GM12878 (cell line): Measurements from ENCODE around the gene DLX5. TPM values are rescaled to one million over a fixed set of nuclear protein-coding genes. Genes with fewer than 3 reads are reported as not detected.
A peak's percentile ranks its signal among the peaks of the same experiment; 100 is the strongest.
"Not testable (repeated sequence)": the region's sequence is repeated elsewhere in the genome, so short reads cannot be mapped to it uniquely, and the experiment has no call there.

Source experiments
- ATAC-seq: fragments of 200-7000 bp; cut with Tn5 transposase; 3 replicates; pipeline ENCODE4 v1.9.1; 2020; ENCODE audit warnings: mild to moderate bottlenecking, moderate library complexity
- BruUV-seq: library from RNA; stranded (reverse); fragments of 400-500 nt; replicated peaks from 2 replicates; lab custom pipeline; 2021; lab: Mats Ljungman, UMichigan
- CTCF ChIA-PET: fragments of 300-600 bp; sonication (Branson Sonifier 250); formaldehyde crosslinking; extraction: SDS; loops from one replicate; lab custom pipeline; 2021; ENCODE audit warnings: inconsistent platforms; lab: Yijun Ruan, JAX
- POLR2A ChIA-PET: fragments of 350-600 bp; formaldehyde crosslinking; extraction: SDS; loops from one replicate; lab custom pipeline; 2021; ENCODE audit warnings: inconsistent platforms; lab: Charles Lee
- RAD21 ChIA-PET: fragments of 300-600 bp; sonication (Branson Sonifier 250); formaldehyde crosslinking; loops from one replicate; lab custom pipeline; 2023; ENCODE audit warnings: antibody characterized with exemption; ENCODE audit not compliant: unreplicated experiment; lab: Charles Lee
- SMC1A ChIA-PET: fragments of 300-600 bp; sonication (Branson Sonifier 250); formaldehyde crosslinking; loops from one replicate; lab custom pipeline; 2023; ENCODE audit not compliant: unreplicated experiment, uncharacterized antibody; lab: Charles Lee
- DNase-seq: peaks from one replicate; pipeline ENCODE4 v3.0.0-alpha.2; 2011; ENCODE audit warnings: low read depth, low spot score
- FAIRE-seq: peaks from 3 replicates; lab custom pipeline; 2011; peaks lifted over from hg19 to GRCh38; lab: Jason Lieb, UNC
- H2AFZ ChIP-seq: 2 replicates; pipeline ENCODE4 v1.6.0; 2011; ENCODE audit warnings: low read depth, low read length, control low read depth; ENCODE audit not compliant: control insufficient read depth
- H3K27ac ChIP-seq: 2 replicates; pipeline ENCODE4 v1.5.1; 2011; ENCODE audit warnings: control low read depth; ENCODE audit not compliant: control insufficient read depth, insufficient read depth
- H3K27me3 ChIP-seq, 2 experiments: replicated peaks in 1 of 2; 2 replicates each; pipeline versions ENCODE4 v1.6.0 to v1.6.1; 2011; ENCODE audit warnings: low read length in 1 of 2; ENCODE audit not compliant: control insufficient read depth in 2 of 2, insufficient read depth in 2 of 2
- H3K36me3 ChIP-seq, 2 experiments: 2 replicates each; pipeline ENCODE4 v1.5.1; 2011; ENCODE audit warnings: low read length in 1 of 2; ENCODE audit not compliant: control insufficient read depth in 2 of 2, insufficient read depth in 2 of 2
- H3K4me1 ChIP-seq: 2 replicates; pipeline ENCODE4 v1.6.1; 2011; ENCODE audit warnings: mild to moderate bottlenecking, low read length, moderate library complexity, mixed read lengths; ENCODE audit not compliant: control insufficient read depth, insufficient read depth
- H3K4me2 ChIP-seq: 2 replicates; pipeline ENCODE4 v1.6.0; 2011; ENCODE audit warnings: control low read depth; ENCODE audit not compliant: control insufficient read depth, insufficient read depth
- H3K4me3 ChIP-seq: fragments of 200-600 bp; sonication (generic); 2 replicates; pipeline ENCODE4 v1.5.1; 2016
- H3K79me2 ChIP-seq: 2 replicates; pipeline ENCODE4 v1.6.0; 2011; ENCODE audit warnings: low read length; ENCODE audit not compliant: control insufficient read depth, insufficient read depth
- H3K9ac ChIP-seq: 2 replicates; pipeline ENCODE4 v1.8.0; 2011; ENCODE audit warnings: low read length, control low read depth, mixed read lengths; ENCODE audit not compliant: control insufficient read depth, insufficient read depth
- H3K9me3 ChIP-seq: replicated peaks from 3 replicates; pipeline ENCODE4 v1.5.1; 2011; ENCODE audit warnings: mild to moderate bottlenecking, low read length; ENCODE audit not compliant: control insufficient read depth, insufficient read depth
- H4K20me1 ChIP-seq: 2 replicates; pipeline ENCODE4 v1.6.0; 2011; ENCODE audit not compliant: control insufficient read depth, insufficient read depth
- ATF7 ChIP-seq: fragments of 450-650 bp; IDR thresholded peaks from 2 replicates; pipeline ENCODE4 v1.6.1; 2016; ENCODE audit warnings: low read depth, mild to moderate bottlenecking
- BHLHE40 ChIP-seq, 2 experiments: fragments of 450-650 bp in 1 of 2; IDR thresholded peaks; 2 replicates each; pipeline ENCODE4 v1.6.1; 2011 to 2017; ENCODE audit warnings: low read depth in 2 of 2, borderline replicate concordance in 1 of 2, improper control_type of control experiment in 1 of 2, low read length in 1 of 2, mild to moderate bottlenecking in 1 of 2
- MLLT1 ChIP-seq: fragments of 450-650 bp; IDR thresholded peaks from 2 replicates; pipeline ENCODE4 v1.6.1; 2016; ENCODE audit warnings: mild to moderate bottlenecking
- NR2F1 ChIP-seq: fragments of 450-650 bp; conservative IDR thresholded peaks from 2 replicates; pipeline ENCODE4 v1.6.1; 2017; ENCODE audit warnings: mild to moderate bottlenecking
- WGBS: methylation state at CpG from one replicate; pipeline ENCODE4 v1.1.6; 2016; ENCODE audit warnings: low lambda C conversion rate; ENCODE audit not compliant: insufficient replicate concordance, insufficient coverage; ENCODE audit errors: missing lambda C conversion rate; 5-methylcytosine and 5-hydroxymethylcytosine counted together
- in situ Hi-C: fragments of 300-500 bp; cut with MboI; formaldehyde crosslinking; loops from 9 replicates; pipeline ENCODE4 v1.14.3; 2018; ENCODE audit warnings: mixed read lengths
- intact Hi-C: fragments of 100-400 bp; cut with micrococcal nuclease; formaldehyde crosslinking; loops from one replicate; pipeline ENCODE4 v1.14.2; 2022; ENCODE audit not compliant: unreplicated experiment
- polyA plus RNA-seq, 11 experiments: library from polyadenylated mRNA; depleted of rRNA in 4 of 11; unstranded in 6 of 11; stranded (reverse) in 5 of 11; fragments of >200 nt; fragmentation: Nextera tagmentation in 4 of 11; fragmentation: Illumina TruSeq in 1 of 11; extraction: Ambion mirVana in 4 of 11; extraction: Trizol in 1 of 11; gene quantifications; 1 replicate in 1 of 11; 2 replicates in 10 of 11; pipeline versions ENCODE4 v1.2.1 to v1.2.3, GENCODE V29; 2011 to 2016; ENCODE audit warnings: inconsistent platforms in 2 of 11, missing spikeins in 2 of 11, low read depth in 1 of 11
- total RNA-seq, 4 experiments: library from RNA; depleted of rRNA in 3 of 4; stranded (reverse); fragments of >200 nt in 3 of 4; fragmentation: Illumina TruSeq in 1 of 4; extraction: Trizol in 1 of 4; gene quantifications; 2 replicates each; pipeline versions ENCODE4 v1.2.1 to v1.2.3, GENCODE V29; 2013 to 2021
- TF ChIP-seq, protein P1 (sequence below): fragments of 450-650 bp; IDR thresholded peaks from 2 replicates; pipeline ENCODE4 v1.6.1; 2016; ENCODE audit warnings: mild to moderate bottlenecking

DLX5 gene
- total and polyA plus RNA-seq, 10 of the 15 experiments (the other 5 are each of a cell fraction or from before 2014, with no cell fraction given): not detected

DNA sequence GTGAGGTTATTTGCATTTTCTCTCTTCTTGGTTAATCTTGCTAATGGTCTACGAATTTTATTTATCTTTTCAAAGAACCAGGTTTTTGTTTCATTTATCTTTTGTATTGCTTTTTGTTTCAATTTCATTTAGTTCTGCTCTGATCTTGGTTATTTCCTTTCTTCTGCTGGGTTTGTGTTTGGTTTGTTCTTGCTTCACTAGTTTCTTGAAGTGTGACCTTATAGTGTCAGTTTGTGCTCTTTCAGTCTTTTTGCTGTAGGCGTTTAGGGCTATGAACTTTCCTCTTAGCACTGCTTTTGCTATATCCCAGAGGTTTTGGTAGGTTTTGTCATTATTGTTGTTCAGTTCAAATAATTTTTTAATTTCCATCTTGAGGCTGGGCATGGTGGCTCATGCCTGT, 47.4 kb upstream of the DLX5 start:
- TF ChIP-seq MLLT1 (peak; percentile 56; the same call in 1 of the 2 replicates), NR2F1 (0 out of 2 replicates have a peak, but pooled peaks have one; percentile 19), ATF7 (peak; percentile 63), BHLHE40 (IDR thresholded peaks at IDR 0.05; ENCODE audit: borderline replicate concordance in 1 of 2, low read depth in 2 of 2, low read length in 1 of 2) (peak in 1 of 2 experiments; percentile 15; a peak in 1 of 4 replicates)
- TF ChIP-seq, protein P1, sequence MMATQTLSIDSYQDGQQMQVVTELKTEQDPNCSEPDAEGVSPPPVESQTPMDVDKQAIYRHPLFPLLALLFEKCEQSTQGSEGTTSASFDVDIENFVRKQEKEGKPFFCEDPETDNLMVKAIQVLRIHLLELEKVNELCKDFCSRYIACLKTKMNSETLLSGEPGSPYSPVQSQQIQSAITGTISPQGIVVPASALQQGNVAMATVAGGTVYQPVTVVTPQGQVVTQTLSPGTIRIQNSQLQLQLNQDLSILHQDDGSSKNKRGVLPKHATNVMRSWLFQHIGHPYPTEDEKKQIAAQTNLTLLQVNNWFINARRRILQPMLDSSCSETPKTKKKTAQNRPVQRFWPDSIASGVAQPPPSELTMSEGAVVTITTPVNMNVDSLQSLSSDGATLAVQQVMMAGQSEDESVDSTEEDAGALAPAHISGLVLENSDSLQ: peak; percentile 34; the same call in 1 of the 2 replicates
- BruUV-seq, RAD21 ChIA-PET, ATAC-seq, FAIRE-seq, H3K4me3 ChIP-seq, H3K27ac ChIP-seq, H2AFZ ChIP-seq, H4K20me1 ChIP-seq, H3K4me1 ChIP-seq, H3K27me3 ChIP-seq, in situ Hi-C loops, H3K36me3 ChIP-seq, H3K79me2 ChIP-seq, intact Hi-C loops, SMC1A ChIA-PET, POLR2A ChIA-PET, CTCF ChIA-PET, H3K9ac ChIP-seq, H3K4me2 ChIP-seq, H3K9me3 ChIP-seq, DNase-seq: not testable (repeated sequence)
- WGBS: 15% methylated on average over 2 of the region's 2 CpGs
